DOHH2 (cell line): ENCODE measurements around the gene DCAF4.

Experiments used
- H3F3A ChIP-seq: fragments of 200-600 bp; sonication (generic), shearing (Covaris generic); 2 replicates; pipeline ENCODE4 v1.6.0; 2016; ENCODE audit warnings: antibody characterized with exemption, mild to moderate bottlenecking; ENCODE audit not compliant: control insufficient read depth, insufficient read depth
- H3K27ac ChIP-seq: fragments of 200-600 bp; sonication (generic); 2 replicates; pipeline ENCODE4 v1.5.1; 2014; ENCODE audit warnings: low read depth, mild to moderate bottlenecking, low read length, moderate library complexity
- H3K27me3 ChIP-seq: fragments of 200-600 bp; sonication (generic); 2 replicates; pipeline ENCODE4 v1.6.1; 2014; ENCODE audit warnings: mild to moderate bottlenecking, low read length, mixed read lengths; ENCODE audit not compliant: control insufficient read depth
- H3K36me3 ChIP-seq: fragments of 200-600 bp; sonication (generic); 2 replicates; pipeline ENCODE4 v1.6.1; 2014; ENCODE audit warnings: mild to moderate bottlenecking, low read length, moderate library complexity, mixed read lengths; ENCODE audit not compliant: control insufficient read depth
- H3K4me1 ChIP-seq: fragments of 200-600 bp; sonication (generic); 2 replicates; pipeline ENCODE4 v1.6.1; 2014; ENCODE audit warnings: mild to moderate bottlenecking, low read length, mixed read lengths; ENCODE audit not compliant: control insufficient read depth
- H3K4me2 ChIP-seq: fragments of 200-600 bp; sonication (generic); 2 replicates; pipeline ENCODE4 v1.6.0; 2014; ENCODE audit warnings: mild to moderate bottlenecking, low read length, moderate library complexity
- H3K4me3 ChIP-seq: fragments of 200-600 bp; sonication (generic); 2 replicates; pipeline ENCODE4 v1.5.1; 2014; ENCODE audit warnings: mild to moderate bottlenecking, low read length, mixed read lengths
- H3K79me2 ChIP-seq: fragments of 200-600 bp; sonication (generic); 2 replicates; pipeline ENCODE4 v1.6.1; 2014; ENCODE audit warnings: mild to moderate bottlenecking, low read length, mixed read lengths; ENCODE audit not compliant: control insufficient read depth
- H3K9me2 ChIP-seq: fragments of 200-600 bp; sonication (generic); replicated peaks from 2 replicates; pipeline ENCODE4 v1.6.1; 2014; ENCODE audit warnings: mild to moderate bottlenecking, low read length, mixed read lengths; ENCODE audit not compliant: control insufficient read depth
- H3K9me3 ChIP-seq: fragments of 200-600 bp; sonication (generic); 2 replicates; pipeline ENCODE4 v1.6.1; 2014; ENCODE audit warnings: antibody characterized with exemption, low read length, mixed read lengths; ENCODE audit not compliant: control insufficient read depth, insufficient read depth
- H4K20me1 ChIP-seq: fragments of 200-600 bp; sonication (generic); 2 replicates; pipeline ENCODE4 v1.6.0; 2014; ENCODE audit warnings: low read depth, mild to moderate bottlenecking, antibody characterized with exemption, low read length, moderate library complexity; ENCODE audit not compliant: control insufficient read depth, insufficient read depth
- CTCF ChIP-seq: fragments of 200-600 bp; sonication (generic); IDR thresholded peaks from one replicate; pipeline ENCODE4 v1.5.1; 2014; ENCODE audit warnings: antibody characterized with exemption, mild to moderate bottlenecking, low read depth, low read length; ENCODE audit not compliant: poor library complexity, severe bottlenecking
- EZH2phosphoT487 ChIP-seq: fragments of 200-600 bp; sonication (generic); IDR thresholded peaks from 2 replicates; pipeline ENCODE4 v1.6.1; 2017; ENCODE audit warnings: borderline replicate concordance, mild to moderate bottlenecking, antibody characterized with exemption, low read length, moderate library complexity, mixed read lengths

DCAF4 gene

GRCh38 chr14:72926292-72927028, at the start of gene DCAF4:
Gene DCAF4, plus strand, starts transcription at chr14:72926464. Its CDS starts 11,515 bp downstream, at chr14:72937979.
- Histone ChIP-seq H3K9me3 (no peaks in the 10 kb centered on the region), H4K20me1 (no peaks in the 10 kb centered on the region), H3K79me2 (peaks cover 49% of the 10 kb centered on the region), H3K36me3 (no peaks in the 10 kb centered on the region), H3K4me1 (peaks cover 12% of the 10 kb centered on the region), H3K9me2 (no peaks in the 10 kb centered on the region), H3K4me2 (peak within 1 kb of the TSS; percentile 75), H3K4me3 (peak within 1 kb of the TSS; percentile 88), H3K27ac (peak within 1 kb of the TSS; percentile 36), H3K27me3 (no peaks in the 10 kb centered on the region; the same call in 1 of the 2 replicates), H3F3A (no peaks in the 10 kb centered on the region)
- TF ChIP-seq CTCF (no peak), EZH2phosphoT487 (no peak)

GRCh38 chr14:72876710-72877063, 49.6 kb upstream of the DCAF4 start:
- no peaks in the 10 kb centered on the region for H3K4me1 ChIP-seq
- no peaks in the 10 kb centered on the region for H3K36me3 ChIP-seq
- H3K4me2 ChIP-seq, result no peak overlapping the region
- H3K27me3 ChIP-seq, result peaks cover 4% of the 10 kb centered on the region
- no peaks in the 10 kb centered on the region for H3K9me2 ChIP-seq
- H4K20me1 ChIP-seq, result no peaks in the 10 kb centered on the region
- no peaks in the 10 kb centered on the region for H3K79me2 ChIP-seq
- no peaks in the 10 kb centered on the region for H3K9me3 ChIP-seq
- no peak overlapping the region for H3K27ac ChIP-seq
- no peak for TF ChIP-seq CTCF
- no peak for TF ChIP-seq EZH2phosphoT487
- H3K4me3 ChIP-seq, result no peak overlapping the region
- no peaks in the 10 kb centered on the region for H3F3A ChIP-seq

- no peak overlapping the region for H3K27ac ChIP-seq
- no peaks in the 10 kb centered on the region for H3K9me3 ChIP-seq
- TF ChIP-seq CTCF, result no peak
- TF ChIP-seq EZH2phosphoT487, result no peak
- no peak overlapping the region for H3K4me2 ChIP-seq
- H3K79me2 ChIP-seq, result no peaks in the 10 kb centered on the region
- peaks cover 4% of the 10 kb centered on the region for H3K27me3 ChIP-seq
- H3F3A ChIP-seq, result no peaks in the 10 kb centered on the region
- H3K36me3 ChIP-seq, result no peaks in the 10 kb centered on the region
- H3K4me1 ChIP-seq, result no peaks in the 10 kb centered on the region
- H3K4me3 ChIP-seq, result no peak overlapping the region
- no peaks in the 10 kb centered on the region for H3K9me2 ChIP-seq
- no peaks in the 10 kb centered on the region for H4K20me1 ChIP-seq
Observed at GRCh38 chr14:72878746-72879145, 47.5 kb upstream of the DCAF4 start.
